ENCODE measurements around the gene SBK2.
A peak's percentile ranks its signal among the peaks of the same experiment; 100 is the strongest.

SBK2 gene

DNA sequence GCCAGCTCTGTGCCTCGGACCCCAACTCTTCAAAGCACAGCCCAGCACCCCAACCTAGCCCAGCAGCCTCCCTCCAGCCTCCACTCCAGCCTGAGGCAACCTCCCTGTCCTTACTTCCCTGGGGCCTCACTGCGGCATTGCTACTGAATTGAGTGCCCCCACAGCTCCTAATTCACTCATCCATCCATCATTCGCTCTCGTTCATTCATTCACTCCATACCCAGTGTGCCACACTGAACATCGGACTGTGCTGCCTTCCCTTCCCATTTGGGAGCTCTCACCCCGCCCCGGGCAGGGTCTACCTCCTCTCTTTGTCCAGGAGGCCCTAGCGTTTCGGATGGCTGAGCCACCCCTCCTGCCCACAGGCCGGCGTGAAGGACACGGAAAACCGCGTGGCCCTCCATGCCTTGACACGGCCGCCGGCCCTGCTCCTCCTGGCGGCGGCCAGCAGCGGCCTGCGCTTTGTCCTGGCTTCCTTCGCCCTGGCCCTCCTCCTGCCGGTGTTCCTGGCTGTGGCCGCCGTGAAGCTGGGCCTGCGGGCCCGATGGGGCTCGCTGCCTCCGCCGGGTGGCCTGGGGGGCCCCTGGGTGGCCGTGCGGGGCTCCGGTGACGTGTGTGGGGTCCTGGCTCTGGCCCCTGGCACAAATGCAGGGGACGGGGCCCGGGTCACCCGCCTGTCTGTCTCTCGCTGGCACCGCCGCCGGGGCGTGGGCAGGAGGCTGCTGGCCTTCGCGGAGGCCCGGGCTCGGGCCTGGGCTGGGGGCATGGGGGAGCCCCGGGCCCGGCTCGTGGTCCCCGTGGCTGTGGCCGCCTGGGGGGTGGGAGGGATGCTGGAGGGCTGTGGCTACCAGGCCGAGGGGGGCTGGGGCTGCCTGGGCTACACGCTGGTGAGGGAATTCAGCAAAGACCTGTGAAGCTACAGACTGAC, 50.6 kb downstream of the SBK2 start:
- DNase-seq (ENCODE audit: low read depth in 2 of 2) = no peak

DNA sequence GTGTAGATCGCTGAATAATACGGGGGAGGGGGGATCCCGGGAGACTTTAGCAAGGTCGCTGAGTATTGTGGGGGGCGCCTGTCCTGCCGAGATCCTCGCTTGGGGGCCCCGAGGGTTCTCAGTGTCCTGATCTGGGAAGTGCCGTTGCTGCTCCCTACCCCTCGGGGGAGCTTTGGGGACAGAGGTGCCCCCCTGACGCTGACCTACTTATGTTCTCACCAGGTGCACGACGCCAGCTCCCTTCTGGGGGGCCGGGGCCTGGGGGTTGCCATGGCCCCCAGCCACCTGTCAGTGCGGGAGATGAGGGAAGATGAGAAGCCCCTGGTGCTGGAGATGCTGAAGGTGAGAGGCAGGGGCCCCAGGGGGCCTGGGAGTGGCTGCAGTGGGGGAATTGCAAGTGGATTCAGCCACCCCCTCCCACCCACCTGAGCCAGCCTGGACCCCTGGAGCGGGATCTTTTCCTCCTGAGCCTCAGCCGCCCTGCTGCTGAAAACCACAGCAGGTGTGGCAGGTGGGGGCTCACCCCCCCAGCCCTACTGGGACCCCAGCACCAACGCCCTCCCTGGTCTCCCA, 51.4 kb downstream of the SBK2 start:
- no peak for DNase-seq (ENCODE audit: low read depth in 2 of 2)

DNA sequence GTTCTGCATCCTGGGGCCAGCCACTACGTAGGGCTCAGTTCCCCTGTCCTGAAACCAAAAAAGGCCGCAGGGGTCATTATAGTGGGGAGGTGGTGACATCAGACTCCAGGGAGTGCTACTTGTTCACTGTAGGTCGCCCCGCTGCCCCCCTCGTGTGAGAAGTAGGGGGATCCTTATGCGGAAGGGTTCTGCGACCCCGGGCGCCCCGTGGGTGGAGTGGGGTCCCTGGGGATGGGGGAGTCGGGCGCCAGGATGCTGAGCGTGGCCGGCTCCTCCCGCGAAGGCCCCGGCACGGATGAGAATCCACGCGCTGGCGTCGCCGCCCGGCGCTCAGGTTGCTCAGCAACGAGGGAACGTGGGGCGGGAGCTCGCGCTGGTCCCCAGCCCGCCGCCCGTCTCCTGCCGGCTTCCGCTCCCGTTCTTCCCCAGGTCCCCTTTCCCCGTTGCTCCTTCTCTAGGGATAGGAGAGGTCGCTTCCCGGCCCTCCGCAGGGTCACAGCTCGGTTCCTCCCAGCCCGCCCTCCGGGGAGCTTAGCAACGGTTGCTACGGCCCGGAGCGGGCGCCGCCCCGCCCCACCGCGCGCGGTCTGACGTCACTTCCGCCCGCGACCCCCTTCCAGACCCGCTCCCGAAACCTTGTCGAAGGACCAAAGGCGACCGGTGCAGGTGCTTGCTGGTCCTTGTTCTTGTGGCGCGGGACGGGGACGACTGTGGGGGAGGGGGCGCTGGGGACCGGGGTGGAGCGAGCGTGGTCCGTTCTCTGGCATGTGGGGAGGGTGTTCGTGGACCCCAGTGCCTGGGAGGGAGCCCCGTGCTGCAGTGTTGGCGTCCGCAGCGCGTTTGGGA, 52.1 kb downstream of the SBK2 start, which contains the start of gene NAT14:
Gene NAT14 (plus strand): TSS at position 596 of the 846 bp plus-strand sequence. CDS start 521 bp downstream, outside the sequence.
- DNase-seq (ENCODE audit: low read depth in 2 of 2) = peak in 1 of 2 donors; percentile 24

- DNase-seq (ENCODE audit: low read depth in 2 of 2) = no peak
Observed at GRCh38 chr19:55483706-55484592, 53.0 kb downstream of the SBK2 start.

DNA sequence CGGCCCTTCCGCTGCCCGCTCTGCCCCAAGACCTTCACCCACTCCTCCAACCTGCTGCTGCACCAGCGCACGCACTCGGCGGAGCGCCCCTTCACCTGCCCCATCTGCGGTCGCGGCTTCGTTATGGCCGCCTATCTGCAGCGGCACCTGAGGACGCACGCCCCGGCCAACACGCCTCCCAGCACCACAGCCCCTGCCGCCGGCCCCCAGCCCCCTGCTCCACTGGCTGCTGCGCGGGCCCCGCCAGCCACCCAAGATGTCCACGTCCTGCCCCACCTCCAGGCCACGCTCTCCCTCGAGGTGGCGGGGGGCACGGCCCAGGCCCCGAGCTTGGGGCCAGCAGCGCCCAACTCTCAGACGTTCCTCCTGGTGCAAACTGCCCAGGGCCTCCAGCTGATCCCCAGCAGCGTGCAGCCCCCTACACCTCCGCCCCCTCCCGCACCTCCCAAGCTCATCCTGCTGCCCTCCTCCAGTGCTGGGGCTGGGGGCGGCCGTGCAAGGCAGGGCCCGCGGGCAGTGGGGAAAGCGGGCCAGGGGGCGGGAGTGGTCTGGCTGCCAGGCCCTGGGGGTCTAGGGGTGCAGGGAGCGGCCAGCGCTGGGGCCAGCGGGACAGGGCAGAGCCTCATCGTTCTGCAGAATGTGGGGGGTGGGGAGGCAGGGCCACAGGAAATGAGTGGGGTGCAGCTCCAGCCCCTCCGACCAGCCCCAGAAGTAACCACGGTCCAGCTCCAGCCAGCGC, 53.8 kb downstream of the SBK2 start:
- no peak for DNase-seq (ENCODE audit: low read depth in 2 of 2)

DNA sequence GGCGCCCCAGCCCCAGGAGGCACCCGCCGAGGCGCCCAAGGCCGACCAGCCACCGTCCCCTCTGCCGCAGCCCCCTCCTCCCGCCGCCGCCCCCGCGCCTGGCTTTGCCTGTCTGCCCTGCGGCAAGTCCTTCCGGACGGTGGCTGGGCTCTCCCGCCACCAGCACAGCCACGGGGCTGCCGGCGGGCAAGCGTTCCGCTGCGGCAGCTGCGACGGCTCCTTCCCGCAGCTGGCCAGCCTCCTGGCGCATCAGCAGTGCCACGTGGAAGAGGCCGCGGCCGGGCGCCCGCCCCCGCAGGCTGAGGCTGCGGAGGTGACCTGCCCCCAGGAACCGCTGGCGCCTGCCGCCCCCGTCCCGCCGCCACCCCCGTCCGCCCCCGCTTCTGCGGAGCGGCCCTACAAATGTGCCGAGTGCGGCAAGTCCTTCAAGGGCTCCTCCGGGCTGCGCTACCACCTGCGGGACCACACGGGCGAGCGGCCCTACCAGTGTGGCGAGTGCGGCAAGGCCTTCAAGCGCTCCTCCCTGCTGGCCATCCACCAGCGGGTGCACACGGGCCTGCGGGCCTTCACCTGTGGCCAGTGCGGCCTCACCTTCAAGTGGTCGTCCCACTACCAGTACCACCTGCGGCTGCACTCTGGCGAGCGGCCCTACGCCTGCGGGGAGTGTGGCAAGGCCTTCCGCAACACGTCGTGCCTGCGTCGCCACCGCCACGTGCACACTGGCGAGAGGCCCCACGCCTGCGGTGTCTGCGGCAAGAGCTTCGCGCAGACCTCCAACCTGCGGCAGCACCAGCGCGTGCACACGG, 54.6 kb downstream of the SBK2 start:
- no peak for DNase-seq (ENCODE audit: low read depth in 2 of 2)

DNA sequence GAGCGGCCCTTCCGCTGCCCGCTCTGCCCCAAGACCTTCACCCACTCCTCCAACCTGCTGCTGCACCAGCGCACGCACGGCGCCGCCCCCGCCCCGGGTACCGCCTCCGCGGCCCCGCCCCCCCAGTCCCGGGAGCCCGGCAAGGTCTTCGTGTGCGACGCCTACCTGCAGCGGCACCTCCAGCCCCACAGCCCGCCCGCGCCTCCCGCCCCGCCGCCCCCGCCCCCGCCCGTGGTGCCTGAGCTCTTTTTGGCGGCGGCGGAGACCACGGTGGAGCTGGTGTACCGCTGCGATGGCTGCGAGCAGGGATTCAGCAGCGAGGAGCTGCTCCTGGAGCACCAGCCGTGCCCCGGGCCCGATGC, 55.2 kb downstream of the SBK2 start:
- no peak for DNase-seq (ENCODE audit: low read depth in 2 of 2)

DNA sequence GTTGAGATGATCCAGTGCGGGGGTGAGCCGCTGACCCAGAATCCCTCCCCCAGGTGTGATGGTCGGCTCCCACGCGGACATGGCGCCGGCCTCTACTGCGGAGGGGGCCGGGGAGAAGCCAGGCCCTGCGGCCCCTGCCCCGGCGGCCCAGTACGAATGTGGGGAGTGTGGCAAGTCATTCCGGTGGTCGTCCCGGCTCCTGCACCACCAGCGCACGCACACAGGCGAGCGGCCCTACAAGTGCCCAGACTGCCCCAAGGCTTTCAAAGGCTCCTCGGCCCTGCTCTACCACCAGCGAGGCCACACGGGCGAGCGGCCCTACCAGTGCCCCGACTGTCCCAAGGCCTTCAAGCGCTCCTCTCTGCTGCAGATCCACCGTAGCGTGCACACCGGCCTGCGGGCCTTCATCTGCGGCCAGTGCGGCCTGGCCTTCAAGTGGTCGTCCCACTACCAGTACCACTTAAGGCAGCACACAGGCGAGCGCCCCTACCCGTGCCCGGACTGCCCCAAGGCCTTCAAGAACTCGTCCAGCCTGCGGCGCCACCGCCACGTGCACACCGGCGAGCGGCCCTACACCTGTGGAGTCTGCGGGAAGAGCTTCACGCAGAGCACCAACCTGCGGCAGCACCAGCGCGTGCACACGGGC, 55.7 kb downstream of the SBK2 start:
- no peak for DNase-seq (ENCODE audit: low read depth in 2 of 2)

GRCh38 chr19:55479451-55480230, 57.3 kb downstream of the SBK2 start:
- DNase-seq (ENCODE audit: low read depth in 2 of 2) = no peak

GRCh38 chr19:55479045-55479444, 57.9 kb downstream of the SBK2 start:
- no peak for DNase-seq (ENCODE audit: low read depth in 2 of 2)
